Stimulated activated CD4-positive, alpha-beta T cell treated with anti-CD3 and anti-CD28 coated beads, Interleukin-12 subunit alpha, Interleukin-12 subunit beta, amount 100 ng/mL, for 24 hours (primary cell): Measurements from ENCODE around the gene PLXNA2.

Experiments used
- DNase-seq, 2 experiments: peaks; one replicate each; pipeline ENCODE4 v3.0.0-alpha.2; 2020; ENCODE audit warnings: low read depth in 2 of 2

PLXNA2 gene

GRCh38 chr1:208146650-208147049 lies 97.5 kb downstream of the PLXNA2 start:
- DNase-seq = no peak

- DNase-seq = no peak
Measured at GRCh38 chr1:208145167-208145566, 99.0 kb downstream of the PLXNA2 start.

- DNase-seq = no peak
Measured at GRCh38 chr1:208142590-208143382, 101.4 kb downstream of the PLXNA2 start.

- DNase-seq = no peak
Measured at GRCh38 chr1:208141610-208142192, 102.5 kb downstream of the PLXNA2 start.

- no peak for DNase-seq
Measured at GRCh38 chr1:208139434-208140045, 104.6 kb downstream of the PLXNA2 start.

GRCh38 chr1:208137193-208137592 lies 107.0 kb downstream of the PLXNA2 start:
- no peak for DNase-seq

GRCh38 chr1:208136459-208137182 lies 107.6 kb downstream of the PLXNA2 start:
- no peak for DNase-seq

GRCh38 chr1:208135354-208135753 lies 108.8 kb downstream of the PLXNA2 start:
- no peak for DNase-seq

- no peak for DNase-seq
Measured at GRCh38 chr1:208134491-208134890, 109.7 kb downstream of the PLXNA2 start.

GRCh38 chr1:208133355-208133754 lies 110.8 kb downstream of the PLXNA2 start:
- DNase-seq = no peak

GRCh38 chr1:208132287-208132882 lies 111.8 kb downstream of the PLXNA2 start:
- DNase-seq = peak; percentile 5 to 57

GRCh38 chr1:208131621-208132286 lies 112.4 kb downstream of the PLXNA2 start:
- DNase-seq = no peak

- no peak for DNase-seq
Measured at GRCh38 chr1:208129487-208129886, 114.7 kb downstream of the PLXNA2 start.

- no peak for DNase-seq
Measured at GRCh38 chr1:208129060-208129459, 115.1 kb downstream of the PLXNA2 start.

GRCh38 chr1:208127792-208128529 lies 116.2 kb downstream of the PLXNA2 start:
- no peak for DNase-seq

GRCh38 chr1:208127284-208127683 lies 116.9 kb downstream of the PLXNA2 start:
- no peak for DNase-seq

GRCh38 chr1:208126108-208126507 lies 118.1 kb downstream of the PLXNA2 start:
- DNase-seq = no peak

GRCh38 chr1:208122612-208123358 lies 121.4 kb downstream of the PLXNA2 start:
- DNase-seq = no peak

- DNase-seq = no peak
Measured at GRCh38 chr1:208121813-208122364, 122.3 kb downstream of the PLXNA2 start.

- no peak for DNase-seq
Measured at GRCh38 chr1:208120431-208120790, 123.8 kb downstream of the PLXNA2 start.
